OCI-LY7 (cell line): ENCODE measurements around the gene FOXN3. TPM values are rescaled to one million over a fixed set of nuclear protein-coding genes. Genes with fewer than 3 reads are reported as not detected.

ENCODE experiments used
- BruUV-seq: library from RNA; stranded (reverse); fragments of 400-500 nt; replicated peaks from 2 replicates; lab custom pipeline; 2021; lab: Mats Ljungman, UMichigan
- CTCF ChIA-PET: fragments of 300-600 bp; sonication (Branson Sonifier 250); formaldehyde crosslinking; loops from one replicate; lab custom pipeline; 2022; ENCODE audit warnings: antibody characterized with exemption; ENCODE audit not compliant: unreplicated experiment; lab: Charles Lee
- POLR2A ChIA-PET: fragments of 300-600 bp; sonication (Branson Sonifier 250); formaldehyde crosslinking; loops from one replicate; lab custom pipeline; 2022; ENCODE audit warnings: antibody characterized with exemption; lab: Charles Lee
- DNase-seq: peaks from one replicate; pipeline ENCODE4 v3.0.0-alpha.2; 2015; ENCODE audit warnings: low spot score
- H2AFZ ChIP-seq: fragments of 200-600 bp; sonication (generic), shearing (Covaris generic); 2 replicates; pipeline ENCODE4 v1.6.1; 2014; ENCODE audit warnings: mild to moderate bottlenecking, antibody characterized with exemption, low read length, moderate library complexity
- H3K27ac ChIP-seq: fragments of 200-600 bp; sonication (generic); 2 replicates; pipeline ENCODE4 v1.5.1; 2014; ENCODE audit warnings: mixed run types, low read depth, mild to moderate bottlenecking, moderate library complexity, low read length, inconsistent platforms; ENCODE audit not compliant: poor library complexity, severe bottlenecking
- H3K36me3 ChIP-seq: fragments of 200-600 bp; sonication (generic); 2 replicates; pipeline ENCODE4 v1.6.1; 2014; ENCODE audit warnings: mild to moderate bottlenecking, antibody characterized with exemption, low read length, moderate library complexity, mixed read lengths; ENCODE audit not compliant: insufficient read depth
- H3K4me1 ChIP-seq: fragments of 200-600 bp; sonication (generic); 2 replicates; pipeline ENCODE4 v1.5.1; 2014; ENCODE audit warnings: mild to moderate bottlenecking, low read length; ENCODE audit not compliant: insufficient read depth, poor library complexity, severe bottlenecking
- H3K4me2 ChIP-seq: fragments of 200-600 bp; sonication (generic); 2 replicates; pipeline ENCODE4 v1.6.1; 2014; ENCODE audit warnings: mild to moderate bottlenecking, low read length
- H3K4me3 ChIP-seq: fragments of 200-600 bp; sonication (generic); 2 replicates; pipeline ENCODE4 v1.5.1; 2014; ENCODE audit warnings: mild to moderate bottlenecking, low read depth, low read length; ENCODE audit not compliant: poor library complexity, severe bottlenecking
- H3K79me2 ChIP-seq: fragments of 200-600 bp; sonication (generic); 2 replicates; pipeline ENCODE4 v1.6.1; 2016; ENCODE audit warnings: low read depth, mild to moderate bottlenecking, low read length, moderate library complexity, mixed read lengths; ENCODE audit not compliant: insufficient read depth
- H3K9me2 ChIP-seq: fragments of 200-600 bp; sonication (generic); 2 replicates; pipeline ENCODE4 v1.6.1; 2016; ENCODE audit warnings: mild to moderate bottlenecking, low read length, mixed read lengths; ENCODE audit not compliant: insufficient read depth
- H3K9me3 ChIP-seq: fragments of 200-600 bp; sonication (generic); 2 replicates; pipeline ENCODE4 v1.6.1; 2014; ENCODE audit warnings: mild to moderate bottlenecking, mixed run types, low read length, mixed read lengths
- H4K20me1 ChIP-seq: fragments of 200-600 bp; sonication (generic); 2 replicates; pipeline ENCODE4 v1.6.1; 2014; ENCODE audit warnings: mild to moderate bottlenecking, antibody characterized with exemption, low read length, moderate library complexity, mixed read lengths; ENCODE audit not compliant: insufficient read depth
- CTCF ChIP-seq: fragments of 200-600 bp; sonication (generic); conservative IDR thresholded peaks from 2 replicates; pipeline ENCODE4 v1.5.1; 2014; ENCODE audit warnings: mild to moderate bottlenecking, antibody characterized with exemption, low read length, moderate library complexity, mixed read lengths
- EZH2phosphoT487 ChIP-seq: fragments of 200-600 bp; sonication (generic); IDR thresholded peaks from 2 replicates; pipeline ENCODE4 v1.6.1; 2018; ENCODE audit warnings: low read depth, borderline replicate concordance, mild to moderate bottlenecking, mixed run types, antibody characterized with exemption, low read length, moderate library complexity, mixed read lengths
- intact Hi-C: fragments of 100-400 bp; cut with micrococcal nuclease; formaldehyde crosslinking; loops from one replicate; pipeline ENCODE4 v1.10.0; 2022; ENCODE audit not compliant: unreplicated experiment
- total RNA-seq, 2 experiments: library from RNA; depleted of rRNA in 1 of 2; stranded (reverse); fragments of >200 nt in 1 of 2; shearing (Covaris generic) in 1 of 2; gene quantifications; 2 replicates each; pipeline ENCODE4 v1.2.3, GENCODE V29; 2014 to 2022

FOXN3 gene
- total RNA-seq, 2 experiments from 2014 or later: 77.7 to 102 TPM

- no TSS peak for BruUV-seq
- Histone ChIP-seq H3K36me3 (peaks cover 58% of the 10 kb centered on the region), H3K27ac (no peak overlapping the region), H4K20me1 (no peaks in the 10 kb centered on the region), H2AFZ (no peak overlapping the region), H3K4me1 (peaks cover 59% of the 10 kb centered on the region), H3K9me3 (peaks cover 22% of the 10 kb centered on the region; the same call in 1 of the 2 replicates), H3K79me2 (peaks cover 89% of the 10 kb centered on the region; the same call in 1 of the 2 replicates), H3K9me2 (no peaks in the 10 kb centered on the region), H3K4me2 (no peak overlapping the region), H3K4me3 (no peak overlapping the region)
- TF ChIP-seq EZH2phosphoT487 (no peak), CTCF (no peak)
- no peak for DNase-seq
- intact Hi-C loops: no loop called here
- ChIA-PET POLR2A (interaction anchor here (1.0 to 1.1 kb wide), 3 partner anchors 11 to 17 kb away, joined by 3 to 4 read pairs (median 3); no protein-coding TSS in a partner anchor), CTCF (no interaction called here)
These were observed 46.7 kb downstream of the FOXN3 start for GRCh38 chr14:89370381-89370780.

- Histone ChIP-seq H3K27ac (no peak overlapping the region), H3K36me3 (peaks cover 51% of the 10 kb centered on the region), H2AFZ (no peak overlapping the region), H3K79me2 (peaks cover 84% of the 10 kb centered on the region; the same call in 1 of the 2 replicates), H3K4me3 (no peak overlapping the region), H3K9me2 (no peaks in the 10 kb centered on the region), H3K4me1 (peaks cover 64% of the 10 kb centered on the region), H3K4me2 (no peak overlapping the region), H3K9me3 (peaks cover 14% of the 10 kb centered on the region; the same call in 1 of the 2 replicates), H4K20me1 (no peaks in the 10 kb centered on the region)
- intact Hi-C loops: no loop called here
- no TSS peak for BruUV-seq
- ChIA-PET POLR2A (interaction anchor here (0.9 to 2.0 kb wide), 4 partner anchors 10 to 16 kb away, joined by 3 to 5 read pairs (median 3); no protein-coding TSS in a partner anchor), CTCF (no interaction called here)
- DNase-seq: no peak
- TF ChIP-seq CTCF (no peak), EZH2phosphoT487 (no peak)
These were observed 47.4 kb downstream of the FOXN3 start for GRCh38 chr14:89369656-89370055.
